Muscle of back (tissue), 10 donors: Measurements from ENCODE around the gene MORC2. TPM values are rescaled to one million over a fixed set of nuclear protein-coding genes. Genes with fewer than 3 reads are reported as not detected.

Source experiments
- polyA plus RNA-seq, 10 donors: library from polyadenylated mRNA; unstranded; fragments of 120-200 nt; gene quantifications; one replicate each; pipeline ENCODE4 v1.2.1, GENCODE V29; 2013; ENCODE audit not compliant: insufficient read length in 10 of 10

MORC2 gene
- polyA plus RNA-seq, 10 donors, result 20.7 to 29.8 (median 24.8) TPM

Other genes starting within 250 kb of the MORC2 start
- 100 to 1,000 TPM in 9 of 10 donors, 10 to 100 TPM in 1; 91.5 to 135 (median 123) TPM for gene TUG1, start 491 bp upstream of the MORC2 start, polyA plus RNA-seq
- gene SMTN, start 112.5 kb upstream of the MORC2 start, polyA plus RNA-seq, result 100 to 1,000 TPM in 9 of 10 donors, 10 to 100 TPM in 1; 98.8 to 216 (median 189) TPM
- gene SELENOM, start 138.8 kb upstream of the MORC2 start, polyA plus RNA-seq, result 10 to 100 TPM; 10.0 to 31.9 (median 18.0) TPM
- gene INPP5J, start 154.2 kb upstream of the MORC2 start, polyA plus RNA-seq, result 1 to 10 TPM in 6 of 10 donors, under 1 TPM in 4; 0.43 to 1.7 (median 1.1) TPM
- gene PLA2G3, start 171.7 kb upstream of the MORC2 start, polyA plus RNA-seq, result not detected
- 10 to 100 TPM; 22.2 to 28.6 (median 24.3) TPM for gene RNF185, start 191.4 kb upstream of the MORC2 start, polyA plus RNA-seq
- gene LIMK2, start 243.5 kb upstream of the MORC2 start, polyA plus RNA-seq, result 10 to 100 TPM; 16.6 to 28.1 (median 20.4) TPM